K562 (cell line): Measurements from ENCODE around the gene VSIG2. TPM values are rescaled to one million over a fixed set of nuclear protein-coding genes. Genes with fewer than 3 reads are reported as not detected.

ENCODE experiments used
- ARHGAP35 ChIP-seq: fragments of 450-650 bp; IDR thresholded peaks from 2 replicates; pipeline ENCODE4 v1.6.1; 2018; ENCODE audit not compliant: partially characterized antibody
- NCOA2 ChIP-seq, 2 experiments: fragments of 450-650 bp; IDR thresholded peaks; 2 replicates each; pipeline ENCODE4 v1.6.1; 2018; ENCODE audit warnings: mild to moderate bottlenecking in 2 of 2, moderate library complexity in 1 of 2; ENCODE audit not compliant: partially characterized antibody in 2 of 2
- ZZZ3 ChIP-seq: fragments of 450-650 bp; IDR thresholded peaks from 2 replicates; pipeline ENCODE4 v1.6.1; 2016; ENCODE audit warnings: antibody characterized with exemption, mild to moderate bottlenecking, moderate library complexity
- polyA plus RNA-seq, 8 experiments: library from polyadenylated mRNA; depleted of rRNA in 4 of 8; stranded (reverse) in 5 of 8; unstranded in 3 of 8; fragments of >200 nt; fragmentation: Nextera tagmentation in 2 of 8; fragmentation: Illumina TruSeq in 1 of 8; extraction: Ambion mirVana in 2 of 8; extraction: Trizol in 1 of 8; gene quantifications; 2 replicates each; pipeline versions ENCODE4 v1.2.1 to v1.2.3, GENCODE V29; 2011 to 2014; ENCODE audit warnings: inconsistent platforms in 1 of 8, missing spikeins in 1 of 8
- total RNA-seq, 7 experiments: library from RNA; depleted of rRNA in 6 of 7; stranded (reverse); fragments of >200 nt in 6 of 7; fragmentation: Illumina TruSeq in 2 of 7; extraction: Trizol in 2 of 7; gene quantifications; 2 replicates each; pipeline versions ENCODE4 v1.2.1 to v1.2.3, GENCODE V29; 2011 to 2021; ENCODE audit warnings: low replicate concordance in 1 of 7
- TF ChIP-seq, protein P1 (sequence below): fragments of 450-650 bp; IDR thresholded peaks from 2 replicates; pipeline ENCODE4 v1.6.1; 2018; ENCODE audit not compliant: partially characterized antibody
- TF ChIP-seq, protein P2 (sequence below): fragments of 200-800 bp; sonication (Bioruptor generic); IDR thresholded peaks from 2 replicates; pipeline ENCODE4 v1.6.1; 2017; ENCODE audit warnings: missing genetic modification characterization, missing compliant biosample characterization
- TF ChIP-seq, protein P3 (sequence below): conservative IDR thresholded peaks from 2 replicates; pipeline ENCODE4 v1.6.1; 2011; ENCODE audit warnings: low read depth, mild to moderate bottlenecking, low read length; ENCODE audit not compliant: control insufficient read depth
- TF ChIP-seq, protein P4 (sequence below), 2 experiments: fragments of 450-650 bp in 1 of 2; IDR thresholded peaks; 2 replicates each; pipeline ENCODE4 v1.6.1; 2011 to 2017; ENCODE audit warnings: low read depth in 2 of 2, antibody characterized with exemption in 1 of 2, borderline replicate concordance in 1 of 2, low read length in 1 of 2, mild to moderate bottlenecking in 1 of 2, mixed read lengths in 1 of 2; ENCODE audit not compliant: control insufficient read depth in 1 of 2

The VSIG2 gene
- total and polyA plus RNA-seq, 9 of the 15 experiments (the other 6 are each of a cell fraction or from before 2014, with no cell fraction given): not detected

DNA sequence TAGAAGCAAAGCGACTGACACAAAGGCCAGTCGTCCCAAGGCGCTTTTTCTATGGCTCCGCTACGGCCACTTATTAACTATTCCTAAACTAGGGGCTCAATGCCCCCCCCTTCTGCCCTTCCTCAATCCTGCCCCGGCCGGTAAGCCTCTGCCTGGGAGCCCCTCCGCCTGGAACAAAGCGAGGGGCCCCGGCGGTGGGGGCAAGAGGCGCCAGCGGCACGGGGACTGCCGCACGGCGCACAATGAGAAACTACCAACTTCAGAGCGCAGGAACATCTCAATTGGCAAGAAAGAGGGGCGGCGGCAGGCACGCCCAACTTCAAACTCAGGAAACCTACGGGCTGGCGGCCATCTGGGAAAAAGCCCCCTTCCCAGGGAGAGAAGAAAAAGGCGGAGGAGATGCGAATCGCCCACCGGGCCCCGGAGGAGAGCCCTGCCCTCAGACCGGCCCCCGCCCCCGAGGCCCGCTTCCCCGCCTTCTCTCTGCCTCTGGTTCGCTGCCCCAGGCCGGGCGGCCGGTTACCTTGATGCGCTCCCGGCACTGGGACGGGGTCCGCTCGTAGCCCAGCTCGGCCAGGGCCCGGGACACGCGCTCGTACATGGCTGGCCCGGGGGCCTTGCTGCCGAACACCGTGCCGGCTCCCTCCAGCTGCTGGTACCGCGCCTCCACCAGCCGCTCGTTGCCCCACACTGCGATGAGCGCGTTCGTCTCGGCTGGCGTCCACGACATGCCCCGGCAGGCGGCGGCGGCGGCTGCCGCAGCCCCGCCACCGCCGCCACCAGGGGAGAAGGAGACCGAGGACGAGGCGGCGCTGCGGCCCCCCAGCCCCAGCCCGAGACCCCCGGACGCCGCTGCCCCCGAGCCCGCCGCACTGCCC lies 47.5 kb upstream of the VSIG2 start (continued):
- TF ChIP-seq, protein P1, sequence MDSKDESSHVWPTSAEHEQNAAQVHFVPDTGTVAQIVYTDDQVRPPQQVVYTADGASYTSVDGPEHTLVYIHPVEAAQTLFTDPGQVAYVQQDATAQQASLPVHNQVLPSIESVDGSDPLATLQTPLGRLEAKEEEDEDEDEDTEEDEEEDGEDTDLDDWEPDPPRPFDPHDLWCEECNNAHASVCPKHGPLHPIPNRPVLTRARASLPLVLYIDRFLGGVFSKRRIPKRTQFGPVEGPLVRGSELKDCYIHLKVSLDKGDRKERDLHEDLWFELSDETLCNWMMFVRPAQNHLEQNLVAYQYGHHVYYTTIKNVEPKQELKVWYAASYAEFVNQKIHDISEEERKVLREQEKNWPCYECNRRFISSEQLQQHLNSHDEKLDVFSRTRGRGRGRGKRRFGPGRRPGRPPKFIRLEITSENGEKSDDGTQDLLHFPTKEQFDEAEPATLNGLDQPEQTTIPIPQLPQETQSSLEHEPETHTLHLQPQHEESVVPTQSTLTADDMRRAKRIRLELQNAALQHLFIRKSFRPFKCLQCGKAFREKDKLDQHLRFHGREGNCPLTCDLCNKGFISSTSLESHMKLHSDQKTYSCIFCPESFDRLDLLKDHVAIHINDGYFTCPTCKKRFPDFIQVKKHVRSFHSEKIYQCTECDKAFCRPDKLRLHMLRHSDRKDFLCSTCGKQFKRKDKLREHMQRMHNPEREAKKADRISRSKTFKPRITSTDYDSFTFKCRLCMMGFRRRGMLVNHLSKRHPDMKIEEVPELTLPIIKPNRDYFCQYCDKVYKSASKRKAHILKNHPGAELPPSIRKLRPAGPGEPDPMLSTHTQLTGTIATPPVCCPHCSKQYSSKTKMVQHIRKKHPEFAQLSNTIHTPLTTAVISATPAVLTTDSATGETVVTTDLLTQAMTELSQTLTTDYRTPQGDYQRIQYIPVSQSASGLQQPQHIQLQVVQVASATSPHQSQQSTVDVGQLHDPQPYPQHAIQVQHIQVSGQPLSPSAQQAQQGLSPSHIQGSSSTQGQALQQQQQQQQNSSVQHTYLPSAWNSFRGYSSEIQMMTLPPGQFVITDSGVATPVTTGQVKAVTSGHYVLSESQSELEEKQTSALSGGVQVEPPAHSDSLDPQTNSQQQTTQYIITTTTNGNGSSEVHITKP: peak; percentile 73
- TF ChIP-seq, protein P2, sequence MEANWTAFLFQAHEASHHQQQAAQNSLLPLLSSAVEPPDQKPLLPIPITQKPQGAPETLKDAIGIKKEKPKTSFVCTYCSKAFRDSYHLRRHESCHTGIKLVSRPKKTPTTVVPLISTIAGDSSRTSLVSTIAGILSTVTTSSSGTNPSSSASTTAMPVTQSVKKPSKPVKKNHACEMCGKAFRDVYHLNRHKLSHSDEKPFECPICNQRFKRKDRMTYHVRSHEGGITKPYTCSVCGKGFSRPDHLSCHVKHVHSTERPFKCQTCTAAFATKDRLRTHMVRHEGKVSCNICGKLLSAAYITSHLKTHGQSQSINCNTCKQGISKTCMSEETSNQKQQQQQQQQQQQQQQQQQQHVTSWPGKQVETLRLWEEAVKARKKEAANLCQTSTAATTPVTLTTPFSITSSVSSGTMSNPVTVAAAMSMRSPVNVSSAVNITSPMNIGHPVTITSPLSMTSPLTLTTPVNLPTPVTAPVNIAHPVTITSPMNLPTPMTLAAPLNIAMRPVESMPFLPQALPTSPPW (CRISPR knock-in tag): peak; percentile 35; the same call in 1 of the 2 replicates
- no peak for TF ChIP-seq ZZZ3
- TF ChIP-seq, protein P3, sequence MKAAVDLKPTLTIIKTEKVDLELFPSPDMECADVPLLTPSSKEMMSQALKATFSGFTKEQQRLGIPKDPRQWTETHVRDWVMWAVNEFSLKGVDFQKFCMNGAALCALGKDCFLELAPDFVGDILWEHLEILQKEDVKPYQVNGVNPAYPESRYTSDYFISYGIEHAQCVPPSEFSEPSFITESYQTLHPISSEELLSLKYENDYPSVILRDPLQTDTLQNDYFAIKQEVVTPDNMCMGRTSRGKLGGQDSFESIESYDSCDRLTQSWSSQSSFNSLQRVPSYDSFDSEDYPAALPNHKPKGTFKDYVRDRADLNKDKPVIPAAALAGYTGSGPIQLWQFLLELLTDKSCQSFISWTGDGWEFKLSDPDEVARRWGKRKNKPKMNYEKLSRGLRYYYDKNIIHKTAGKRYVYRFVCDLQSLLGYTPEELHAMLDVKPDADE: no peak
- TF ChIP-seq ARHGAP35: no peak
- TF ChIP-seq, protein P4, sequence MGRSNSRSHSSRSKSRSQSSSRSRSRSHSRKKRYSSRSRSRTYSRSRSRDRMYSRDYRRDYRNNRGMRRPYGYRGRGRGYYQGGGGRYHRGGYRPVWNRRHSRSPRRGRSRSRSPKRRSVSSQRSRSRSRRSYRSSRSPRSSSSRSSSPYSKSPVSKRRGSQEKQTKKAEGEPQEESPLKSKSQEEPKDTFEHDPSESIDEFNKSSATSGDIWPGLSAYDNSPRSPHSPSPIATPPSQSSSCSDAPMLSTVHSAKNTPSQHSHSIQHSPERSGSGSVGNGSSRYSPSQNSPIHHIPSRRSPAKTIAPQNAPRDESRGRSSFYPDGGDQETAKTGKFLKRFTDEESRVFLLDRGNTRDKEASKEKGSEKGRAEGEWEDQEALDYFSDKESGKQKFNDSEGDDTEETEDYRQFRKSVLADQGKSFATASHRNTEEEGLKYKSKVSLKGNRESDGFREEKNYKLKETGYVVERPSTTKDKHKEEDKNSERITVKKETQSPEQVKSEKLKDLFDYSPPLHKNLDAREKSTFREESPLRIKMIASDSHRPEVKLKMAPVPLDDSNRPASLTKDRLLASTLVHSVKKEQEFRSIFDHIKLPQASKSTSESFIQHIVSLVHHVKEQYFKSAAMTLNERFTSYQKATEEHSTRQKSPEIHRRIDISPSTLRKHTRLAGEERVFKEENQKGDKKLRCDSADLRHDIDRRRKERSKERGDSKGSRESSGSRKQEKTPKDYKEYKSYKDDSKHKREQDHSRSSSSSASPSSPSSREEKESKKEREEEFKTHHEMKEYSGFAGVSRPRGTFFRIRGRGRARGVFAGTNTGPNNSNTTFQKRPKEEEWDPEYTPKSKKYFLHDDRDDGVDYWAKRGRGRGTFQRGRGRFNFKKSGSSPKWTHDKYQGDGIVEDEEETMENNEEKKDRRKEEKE (IDR thresholded peaks at IDR 0.05; ENCODE audit: borderline replicate concordance in 1 of 2, control insufficient read depth in 1 of 2, low read depth in 2 of 2, low read length in 1 of 2): no peak
- no peak for TF ChIP-seq NCOA2 (IDR thresholded peaks at IDR 0.05; ENCODE audit: partially characterized antibody in 2 of 2)
